T-helper 9 cell (primary cell): Measurements from ENCODE around the gene SLC46A2.

Source experiments
- DNase-seq: peaks from one replicate; pipeline ENCODE4 v3.0.0-alpha.2; 2020

The SLC46A2 gene

GRCh38 chr9:112856843-112857242, 33.8 kb downstream of the SLC46A2 start:
- DNase-seq: no peak

- DNase-seq: no peak
Observed at GRCh38 chr9:112856200-112856599, 34.5 kb downstream of the SLC46A2 start.

- no peak for DNase-seq
Observed at GRCh38 chr9:112854657-112855056, 36.0 kb downstream of the SLC46A2 start.

- DNase-seq: no peak
Observed at GRCh38 chr9:112853882-112854585, 36.6 kb downstream of the SLC46A2 start.

GRCh38 chr9:112852741-112853504, 37.8 kb downstream of the SLC46A2 start:
- no peak for DNase-seq

- no peak for DNase-seq
Observed at GRCh38 chr9:112850840-112851239, 39.8 kb downstream of the SLC46A2 start.

- no peak for DNase-seq
Observed at GRCh38 chr9:112849363-112849922, 41.2 kb downstream of the SLC46A2 start.

- no peak for DNase-seq
Observed at GRCh38 chr9:112848316-112849151, 42.1 kb downstream of the SLC46A2 start.

- no peak for DNase-seq
Observed at GRCh38 chr9:112846528-112847488, 43.9 kb downstream of the SLC46A2 start.

GRCh38 chr9:112844771-112845542, 45.7 kb downstream of the SLC46A2 start:
- peak; percentile 64 for DNase-seq

- DNase-seq: no peak
Observed at GRCh38 chr9:112842555-112842954, 48.1 kb downstream of the SLC46A2 start.

GRCh38 chr9:112841261-112841660, 49.4 kb downstream of the SLC46A2 start:
- no peak for DNase-seq

GRCh38 chr9:112839331-112839730, 51.3 kb downstream of the SLC46A2 start:
- DNase-seq: no peak

- no peak for DNase-seq
Observed at GRCh38 chr9:112838342-112838741, 52.3 kb downstream of the SLC46A2 start.

GRCh38 chr9:112836394-112836793, 54.3 kb downstream of the SLC46A2 start:
- no peak for DNase-seq

- no peak for DNase-seq
Observed at GRCh38 chr9:112833081-112833480, 57.6 kb downstream of the SLC46A2 start.

- DNase-seq: no peak
Observed at GRCh38 chr9:112831969-112832368, 58.7 kb downstream of the SLC46A2 start.

- no peak for DNase-seq
Observed at GRCh38 chr9:112831281-112831851, 59.3 kb downstream of the SLC46A2 start.
